OCI-LY1 (cell line): ENCODE measurements around the gene CRHBP.
"Not testable (repeated sequence)": the region's sequence is repeated elsewhere in the genome, so short reads cannot be mapped to it uniquely, and the experiment has no call there.

Experiments
- H2AFZ ChIP-seq: fragments of 200-600 bp; sonication (generic), shearing (Covaris generic); 2 replicates; pipeline ENCODE4 v1.6.0; 2014; ENCODE audit warnings: antibody characterized with exemption, mild to moderate bottlenecking, low read length
- H3F3A ChIP-seq: fragments of 200-600 bp; sonication (generic), shearing (Covaris generic); 2 replicates; pipeline ENCODE4 v1.6.0; 2014; ENCODE audit warnings: mild to moderate bottlenecking, antibody characterized with exemption, low read length, moderate library complexity; ENCODE audit not compliant: insufficient read depth
- H3K27ac ChIP-seq: fragments of 200-600 bp; sonication (generic); 2 replicates; pipeline ENCODE4 v1.5.1; 2014; ENCODE audit warnings: low read length, mixed run types, mild to moderate bottlenecking, low read depth; ENCODE audit not compliant: poor library complexity, severe bottlenecking
- H3K27me3 ChIP-seq: fragments of 200-600 bp; sonication (generic); 2 replicates; pipeline ENCODE4 v1.6.0; 2014; ENCODE audit warnings: antibody characterized with exemption, mild to moderate bottlenecking, low read length, moderate library complexity; ENCODE audit not compliant: insufficient read depth
- H3K36me3 ChIP-seq: fragments of 200-600 bp; sonication (generic); 2 replicates; pipeline ENCODE4 v1.6.1; 2014; ENCODE audit warnings: mild to moderate bottlenecking, antibody characterized with exemption, low read length, moderate library complexity, mixed read lengths; ENCODE audit not compliant: insufficient read depth
- H3K4me1 ChIP-seq: fragments of 200-600 bp; sonication (generic); 2 replicates; pipeline ENCODE4 v1.5.1; 2014; ENCODE audit warnings: mild to moderate bottlenecking, low read length, moderate library complexity; ENCODE audit not compliant: insufficient read depth, severe bottlenecking
- H3K4me2 ChIP-seq: fragments of 200-600 bp; sonication (generic), shearing (Covaris generic); 2 replicates; pipeline ENCODE4 v1.6.1; 2014; ENCODE audit warnings: low read length
- H3K4me3 ChIP-seq: fragments of 200-600 bp; sonication (generic); 2 replicates; pipeline ENCODE4 v1.5.1; 2014; ENCODE audit warnings: low read length, low read depth, mild to moderate bottlenecking, mixed read lengths; ENCODE audit not compliant: poor library complexity, severe bottlenecking
- H3K79me2 ChIP-seq: fragments of 200-600 bp; shearing (Covaris generic); 2 replicates; pipeline ENCODE4 v1.6.1; 2016; ENCODE audit warnings: mixed run types, low read length, mixed read lengths; ENCODE audit not compliant: insufficient read depth
- H3K9ac ChIP-seq: fragments of 200-600 bp; sonication (generic), shearing (Covaris generic); 2 replicates; pipeline ENCODE4 v1.6.1; 2014; ENCODE audit warnings: mild to moderate bottlenecking, low read length, mixed read lengths
- H3K9me2 ChIP-seq: fragments of 200-600 bp; sonication (generic), shearing (Covaris generic); 2 replicates; pipeline ENCODE4 v1.6.1; 2014; ENCODE audit warnings: low read depth, mild to moderate bottlenecking, low read length, mixed read lengths
- H3K9me3 ChIP-seq: fragments of 200-600 bp; shearing (Covaris generic); 2 replicates; pipeline ENCODE4 v1.6.1; 2014; ENCODE audit warnings: low read length, mixed read lengths
- H4K20me1 ChIP-seq: fragments of 200-600 bp; sonication (generic), shearing (Covaris generic); 2 replicates; pipeline ENCODE4 v1.6.0; 2016; ENCODE audit warnings: mild to moderate bottlenecking, low read length; ENCODE audit not compliant: insufficient read depth
- EZH2 ChIP-seq: fragments of 200-600 bp; sonication (generic), shearing (Covaris generic); IDR thresholded peaks from 2 replicates; pipeline ENCODE4 v1.8.0; 2017; ENCODE audit warnings: borderline replicate concordance, mixed run types, mild to moderate bottlenecking, antibody characterized with exemption, low read length, moderate library complexity, mixed read lengths
- TF ChIP-seq, protein P1 (sequence below): fragments of 200-600 bp; sonication (generic), shearing (Covaris generic); IDR thresholded peaks from 2 replicates; pipeline ENCODE4 v1.5.1; 2017; ENCODE audit warnings: mild to moderate bottlenecking, antibody characterized with exemption, low read length, moderate library complexity, mixed read lengths

Gene CRHBP

DNA sequence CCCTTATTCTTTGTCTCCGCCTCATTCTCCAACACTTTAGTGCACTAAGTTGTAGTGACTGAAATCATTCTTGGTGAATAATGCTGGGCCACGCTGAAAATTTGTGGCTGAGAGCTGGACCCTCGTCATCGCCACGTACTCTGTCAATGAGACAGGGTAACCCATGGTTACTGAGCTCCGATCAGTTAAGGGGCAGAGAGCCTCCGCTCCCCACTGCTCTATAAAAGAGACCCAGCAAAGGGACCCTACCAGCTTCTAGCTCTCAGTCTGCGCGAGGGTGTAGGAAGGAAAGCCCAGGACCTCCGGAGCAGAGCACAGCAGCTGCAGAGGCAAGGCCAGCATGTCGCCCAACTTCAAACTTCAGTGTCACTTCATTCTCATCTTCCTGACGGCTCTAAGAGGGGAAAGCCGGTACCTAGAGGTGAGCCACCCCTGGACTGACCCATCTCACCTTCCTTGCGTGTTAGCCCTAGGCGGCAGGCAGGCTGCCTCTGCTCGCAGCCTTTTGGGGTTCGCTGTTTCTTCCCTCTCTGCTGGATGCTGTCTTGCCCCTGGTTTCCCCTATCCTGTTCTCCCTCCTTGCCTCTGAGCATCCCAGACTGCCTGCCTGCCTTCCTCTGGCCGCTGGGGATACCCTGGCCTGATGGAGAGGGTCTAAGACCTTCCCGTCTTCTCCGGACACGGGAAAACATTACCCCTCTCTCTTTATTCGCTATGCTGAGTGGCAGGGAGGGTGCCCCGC lies at the start of gene CRHBP:
Gene CRHBP, plus strand, starts transcription at position 251 of the 742 bp plus-strand sequence. Its CDS starts 90 bp downstream, at position 341.
- Histone ChIP-seq H3K9ac (no peak within 1 kb of the TSS), H3K9me2 (no peaks in the 10 kb centered on the region), H3K27ac (no peak within 1 kb of the TSS), H4K20me1 (no peaks in the 10 kb centered on the region), H2AFZ (no peak within 1 kb of the TSS), H3F3A (no peaks in the 10 kb centered on the region), H3K36me3 (peaks cover 35% of the 10 kb centered on the region), H3K4me2 (no peak within 1 kb of the TSS), H3K4me3 (no peak within 1 kb of the TSS), H3K9me3 (no peaks in the 10 kb centered on the region), H3K79me2 (no peaks in the 10 kb centered on the region), H3K27me3 (no peaks in the 10 kb centered on the region), H3K4me1 (no peaks in the 10 kb centered on the region)
- TF ChIP-seq, protein P1, sequence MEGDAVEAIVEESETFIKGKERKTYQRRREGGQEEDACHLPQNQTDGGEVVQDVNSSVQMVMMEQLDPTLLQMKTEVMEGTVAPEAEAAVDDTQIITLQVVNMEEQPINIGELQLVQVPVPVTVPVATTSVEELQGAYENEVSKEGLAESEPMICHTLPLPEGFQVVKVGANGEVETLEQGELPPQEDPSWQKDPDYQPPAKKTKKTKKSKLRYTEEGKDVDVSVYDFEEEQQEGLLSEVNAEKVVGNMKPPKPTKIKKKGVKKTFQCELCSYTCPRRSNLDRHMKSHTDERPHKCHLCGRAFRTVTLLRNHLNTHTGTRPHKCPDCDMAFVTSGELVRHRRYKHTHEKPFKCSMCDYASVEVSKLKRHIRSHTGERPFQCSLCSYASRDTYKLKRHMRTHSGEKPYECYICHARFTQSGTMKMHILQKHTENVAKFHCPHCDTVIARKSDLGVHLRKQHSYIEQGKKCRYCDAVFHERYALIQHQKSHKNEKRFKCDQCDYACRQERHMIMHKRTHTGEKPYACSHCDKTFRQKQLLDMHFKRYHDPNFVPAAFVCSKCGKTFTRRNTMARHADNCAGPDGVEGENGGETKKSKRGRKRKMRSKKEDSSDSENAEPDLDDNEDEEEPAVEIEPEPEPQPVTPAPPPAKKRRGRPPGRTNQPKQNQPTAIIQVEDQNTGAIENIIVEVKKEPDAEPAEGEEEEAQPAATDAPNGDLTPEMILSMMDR: no peak
- TF ChIP-seq EZH2: no peak

DNA sequence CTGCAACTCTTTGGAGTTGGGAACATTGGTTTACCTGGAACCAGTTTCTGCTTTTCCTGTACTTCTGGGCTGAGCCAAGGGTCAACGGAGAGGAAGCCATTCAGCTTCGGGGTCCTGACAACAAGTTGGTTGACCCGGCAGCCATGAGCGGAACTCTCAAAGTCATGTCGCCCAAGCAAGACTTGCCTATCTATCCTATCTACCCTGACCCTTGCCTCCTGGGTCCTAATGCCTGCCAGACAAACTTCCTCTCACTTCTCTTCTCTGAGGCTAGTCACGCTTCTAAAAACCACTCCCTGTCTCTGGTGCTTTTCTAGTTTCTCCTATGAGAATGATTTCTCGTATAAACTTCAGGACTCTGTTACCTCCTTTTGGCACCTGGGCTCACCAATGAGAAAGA lies 44.7 kb upstream of the CRHBP start:
- H2AFZ ChIP-seq: no peak overlapping the region
- H3K27me3 ChIP-seq: no peaks in the 10 kb centered on the region
- no peaks in the 10 kb centered on the region for H3F3A ChIP-seq
- H3K4me2 ChIP-seq: no peak overlapping the region
- H3K9me3 ChIP-seq: no peaks in the 10 kb centered on the region
- H4K20me1 ChIP-seq: no peaks in the 10 kb centered on the region
- no peaks in the 10 kb centered on the region for H3K4me1 ChIP-seq
- H3K9me2 ChIP-seq: no peaks in the 10 kb centered on the region
- no peak for TF ChIP-seq EZH2
- TF ChIP-seq, protein P1: no peak
- no peak overlapping the region for H3K27ac ChIP-seq
- no peaks in the 10 kb centered on the region for H3K79me2 ChIP-seq
- peaks cover 61% of the 10 kb centered on the region for H3K36me3 ChIP-seq
- H3K9ac ChIP-seq: no peak overlapping the region
- H3K4me3 ChIP-seq: no peak overlapping the region

DNA sequence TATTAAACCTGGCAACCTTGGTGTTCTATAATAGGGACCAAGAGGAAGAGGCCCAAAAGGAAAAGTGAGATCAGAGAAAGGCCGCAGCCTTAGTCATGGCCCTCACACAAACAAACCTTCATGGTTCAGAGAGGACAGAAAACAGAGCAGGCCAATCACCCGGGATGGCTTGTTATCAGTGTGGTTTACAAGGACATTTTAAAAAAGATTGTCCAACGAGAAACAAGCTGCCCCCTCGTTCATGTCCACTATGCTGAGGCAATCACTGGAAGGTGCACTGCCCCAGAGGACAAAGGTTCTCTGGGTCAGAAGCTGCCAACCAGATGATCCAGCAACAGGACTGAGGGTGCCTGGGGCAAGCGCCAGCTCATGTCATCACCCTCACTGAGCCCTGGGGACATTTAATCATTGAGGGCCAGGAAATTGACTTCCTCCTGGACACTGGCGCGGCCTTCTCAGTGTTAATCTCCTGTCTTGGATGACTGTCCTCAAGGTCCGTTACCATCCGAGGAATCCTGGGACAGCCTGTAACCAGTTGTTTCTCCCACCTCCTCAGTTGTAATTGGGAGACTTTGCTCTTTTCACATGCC lies 42.4 kb upstream of the CRHBP start:
- H3K4me1 ChIP-seq, H3K4me3 ChIP-seq, H4K20me1 ChIP-seq, H3K27me3 ChIP-seq, H3K27ac ChIP-seq, H2AFZ ChIP-seq, H3F3A ChIP-seq, H3K4me2 ChIP-seq, H3K9ac ChIP-seq, H3K79me2 ChIP-seq, H3K9me3 ChIP-seq, H3K9me2 ChIP-seq: not testable (repeated sequence)
- H3K36me3 ChIP-seq: peaks cover 64% of the 10 kb centered on the region

- H3K4me3 ChIP-seq, H4K20me1 ChIP-seq, H3K27me3 ChIP-seq, H3K9me2 ChIP-seq, H3K9me3 ChIP-seq, H3K79me2 ChIP-seq, H3K4me1 ChIP-seq, H3K27ac ChIP-seq, H2AFZ ChIP-seq, H3F3A ChIP-seq, H3K9ac ChIP-seq, H3K4me2 ChIP-seq: not testable (repeated sequence)
- peaks cover 43% of the 10 kb centered on the region for H3K36me3 ChIP-seq
Measured at GRCh38 chr5:76914671-76915070, 38.2 kb upstream of the CRHBP start.
